GM23338 (cell line): ENCODE results near the gene FUT6. TPM values are rescaled to one million over a fixed set of nuclear protein-coding genes. Genes with fewer than 3 reads are reported as not detected.

Source experiments
- ATAC-seq: fragments of 200-7000 bp; cut with Tn5 transposase; 3 replicates; pipeline ENCODE4 v1.9.1; 2020
- DNase-seq: peaks from one replicate; pipeline ENCODE4 v3.0.0-alpha.2; 2015; ENCODE audit warnings: low spot score
- H2AFZ ChIP-seq: fragments of 200-600 bp; sonication (generic); 2 replicates; pipeline ENCODE4 v1.8.0; 2016; ENCODE audit warnings: antibody characterized with exemption, mild to moderate bottlenecking, moderate library complexity
- H3F3A ChIP-seq: fragments of 200-600 bp; sonication (generic); replicated peaks from 2 replicates; pipeline ENCODE4 v1.8.0; 2017; ENCODE audit warnings: antibody characterized with exemption, mixed run types, low read depth
- H3K27ac ChIP-seq: fragments of 200-600 bp; sonication (generic); 2 replicates; pipeline ENCODE4 v1.6.1; 2016; ENCODE audit warnings: low read depth
- H3K27me3 ChIP-seq: fragments of 200-600 bp; sonication (generic); 2 replicates; pipeline ENCODE4 v1.8.0; 2016; ENCODE audit warnings: mild to moderate bottlenecking, mixed run types, moderate library complexity; ENCODE audit not compliant: insufficient read depth
- H3K36me3 ChIP-seq: fragments of 200-600 bp; sonication (generic); 2 replicates; pipeline ENCODE4 v1.8.0; 2016; ENCODE audit warnings: mild to moderate bottlenecking; ENCODE audit not compliant: insufficient read depth
- H3K4me1 ChIP-seq: fragments of 200-600 bp; sonication (generic); 2 replicates; pipeline ENCODE4 v1.8.0; 2016; ENCODE audit warnings: mild to moderate bottlenecking, moderate library complexity; ENCODE audit not compliant: insufficient read depth
- H3K4me2 ChIP-seq: fragments of 200-600 bp; sonication (generic); 2 replicates; pipeline ENCODE4 v1.7.1; 2017; ENCODE audit warnings: mixed run types
- H3K4me3 ChIP-seq: fragments of 200-600 bp; sonication (generic); 2 replicates; pipeline ENCODE4 v1.6.1; 2016; ENCODE audit warnings: mixed run types
- H3K79me2 ChIP-seq: fragments of 200-600 bp; sonication (generic); replicated peaks from 2 replicates; pipeline ENCODE4 v1.8.0; 2017; ENCODE audit warnings: mild to moderate bottlenecking; ENCODE audit not compliant: insufficient read depth
- H3K9me2 ChIP-seq: fragments of 200-600 bp; sonication (generic); 2 replicates; pipeline ENCODE4 v1.8.0; 2017; ENCODE audit not compliant: insufficient read depth
- H4K20me1 ChIP-seq: fragments of 200-600 bp; sonication (generic); replicated peaks from 2 replicates; pipeline ENCODE4 v1.8.0; 2017; ENCODE audit warnings: mild to moderate bottlenecking; ENCODE audit not compliant: insufficient read depth
- H3K27ac Mint-ChIP-seq: 2 replicates; pipeline ENCODE4 v1.8.0; 2020; ENCODE audit warnings: inconsistent platforms, mild to moderate bottlenecking, moderate library complexity, mixed read lengths
- H3K27me3 Mint-ChIP-seq: 3 replicates; pipeline ENCODE4 v1.8.0; 2022; ENCODE audit warnings: low read depth, mild to moderate bottlenecking, moderate library complexity, mixed read lengths, inconsistent platforms; ENCODE audit not compliant: insufficient read depth, poor library complexity
- H3K36me3 Mint-ChIP-seq: 3 replicates; pipeline ENCODE4 v1.8.0; 2021; ENCODE audit warnings: low read depth, mild to moderate bottlenecking, inconsistent platforms, moderate library complexity, mixed read lengths
- H3K4me1 Mint-ChIP-seq: 3 replicates; pipeline ENCODE4 v1.8.0; 2020; ENCODE audit warnings: mild to moderate bottlenecking, inconsistent platforms, mixed read lengths
- H3K4me3 Mint-ChIP-seq: 3 replicates; pipeline ENCODE4 v1.8.0; 2021; ENCODE audit warnings: moderate library complexity, mild to moderate bottlenecking, inconsistent platforms, mixed read lengths
- H3K9me3 Mint-ChIP-seq: 3 replicates; pipeline ENCODE4 v1.8.0; 2020; ENCODE audit warnings: moderate library complexity, mild to moderate bottlenecking, inconsistent platforms, mixed read lengths
- CTCF ChIP-seq, 2 experiments: fragments of 200-600 bp in 1 of 2; sonication (generic) in 1 of 2; conservative IDR thresholded peaks; 2 replicates each; pipeline versions ENCODE4 v1.5.1 to v1.6.1; 2016 to 2017; ENCODE audit warnings: antibody characterized with exemption in 2 of 2, low read depth in 2 of 2, mild to moderate bottlenecking in 2 of 2, moderate library complexity in 1 of 2
- EZH2 ChIP-seq: fragments of 200-600 bp; sonication (generic); IDR thresholded peaks from one replicate; pipeline ENCODE4 v1.8.0; 2017; ENCODE audit warnings: antibody characterized with exemption, mild to moderate bottlenecking, low read depth; ENCODE audit not compliant: unreplicated experiment
- EZH2phosphoT487 ChIP-seq: fragments of 200-600 bp; sonication (generic); IDR thresholded peaks from one replicate; pipeline ENCODE4 v1.8.1; 2018; ENCODE audit warnings: antibody characterized with exemption; ENCODE audit not compliant: unreplicated experiment
- JUNB ChIP-seq: IDR thresholded peaks from one replicate; pipeline ENCODE4 v1.6.1; 2016; ENCODE audit warnings: antibody characterized with exemption; ENCODE audit not compliant: unreplicated experiment
- REST ChIP-seq: IDR thresholded peaks from one replicate; pipeline ENCODE4 v1.6.1; 2018; ENCODE audit warnings: antibody characterized with exemption; ENCODE audit not compliant: unreplicated experiment
- STAT1 ChIP-seq: IDR thresholded peaks from one replicate; pipeline ENCODE4 v1.6.1; 2016; ENCODE audit warnings: antibody characterized with exemption; ENCODE audit not compliant: unreplicated experiment
- ZNF462 ChIP-seq: fragments of 250-450 bp; sonication (Bioruptor Pico); IDR thresholded peaks from 2 replicates; pipeline ENCODE4 v1.5.0; 2020; ENCODE audit warnings: mild to moderate bottlenecking, moderate library complexity
- polyA plus RNA-seq: library from polyadenylated mRNA; unstranded; fragments of >200 nt; fragmentation: Nextera tagmentation; extraction: Ambion mirVana; gene quantifications from 2 replicates; pipeline ENCODE4 v1.2.1, GENCODE V29; 2016
- total RNA-seq: library from RNA; depleted of rRNA; stranded (reverse); fragments of >200 nt; shearing (Covaris generic); gene quantifications from 2 replicates; pipeline ENCODE4 v1.2.3, GENCODE V29; 2014

FUT6 gene
- total and polyA plus RNA-seq, 2 experiments from 2014 or later: not detected

GRCh38 chr19:5828661-5829566 is 10.6 kb downstream of the FUT6 start:
- Histone ChIP-seq H3K27me3 (no peaks in the 10 kb centered on the region), H3K9me2 (no peaks in the 10 kb centered on the region), H3K4me2 (peak overlapping the region; percentile 97), H2AFZ (peak overlapping the region; percentile 90), H3F3A (no peaks in the 10 kb centered on the region), H4K20me1 (no peaks in the 10 kb centered on the region), H3K27ac (peak overlapping the region; percentile 94), H3K4me3 (peak overlapping the region; percentile 86), H3K36me3 (no peaks in the 10 kb centered on the region), H3K4me1 (peaks cover 4% of the 10 kb centered on the region; the same call in 1 of the 2 replicates), H3K79me2 (no peaks in the 10 kb centered on the region)
- Mint-ChIP-seq H3K27me3 (peaks cover 22% of the 10 kb centered on the region), H3K36me3 (no peaks in the 10 kb centered on the region), H3K27ac (peak overlapping the region; percentile 98), H3K9me3 (0 out of 3 replicates have a peak, but pooled peaks cover 2% of the 10 kb centered on the region), H3K4me1 (peaks cover 7% of the 10 kb centered on the region), H3K4me3 (peak overlapping the region; percentile 95)
- DNase-seq: peak; percentile 74
- peak; percentile 55 for ATAC-seq
- TF ChIP-seq JUNB: no peak
- TF ChIP-seq EZH2: no peak
- no peak for TF ChIP-seq EZH2phosphoT487
- no peak for TF ChIP-seq CTCF (conservative IDR thresholded peaks at IDR 0.05; ENCODE audit: low read depth in 2 of 2)

- Mint-ChIP-seq H3K4me3 (peak overlapping the region; percentile 95), H3K36me3 (no peaks in the 10 kb centered on the region), H3K9me3 (0 out of 3 replicates have a peak, but pooled peaks cover 2% of the 10 kb centered on the region), H3K4me1 (peaks cover 7% of the 10 kb centered on the region), H3K27me3 (peaks cover 25% of the 10 kb centered on the region), H3K27ac (peak overlapping the region; percentile 98)
- peak overlapping the region; percentile 94 for H3K27ac ChIP-seq
- H3K9me2 ChIP-seq: no peaks in the 10 kb centered on the region
- no peaks in the 10 kb centered on the region for H3K79me2 ChIP-seq
- H3K27me3 ChIP-seq: no peaks in the 10 kb centered on the region
- no peaks in the 10 kb centered on the region for H3K36me3 ChIP-seq
- peak overlapping the region; percentile 86 for H3K4me3 ChIP-seq
- DNase-seq: peak; percentile 94
- H2AFZ ChIP-seq: peak overlapping the region; percentile 90
- H3F3A ChIP-seq: no peaks in the 10 kb centered on the region
- peak overlapping the region; percentile 97 for H3K4me2 ChIP-seq
- no peaks in the 10 kb centered on the region for H4K20me1 ChIP-seq
- H3K4me1 ChIP-seq: peaks cover 4% of the 10 kb centered on the region; the same call in 1 of the 2 replicates
- peak; percentile 60 for ATAC-seq
- TF ChIP-seq REST (no peak), ZNF462 (CRISPR knock-in tag) (no peak), EZH2phosphoT487 (no peak), STAT1 (no peak)
Measured at GRCh38 chr19:5827891-5828660, 11.4 kb downstream of the FUT6 start.
